Measurements from ENCODE around the gene CCDC43. TPM values are rescaled to one million over a fixed set of nuclear protein-coding genes. Genes with fewer than 3 reads are reported as not detected.

Gene CCDC43
- 44.4 and 53.2 TPM in 2 replicates for total RNA-seq

GRCh38 chr17:44689477-44690217, at the start of gene CCDC43:
Gene CCDC43, minus strand, starts transcription at chr17:44689776. Its CDS starts 23 bp downstream, at chr17:44689753.

GRCh38 chr17:44708401-44709263, 19.1 kb upstream of the CCDC43 start, which contains the start of gene DBF4B:
Gene DBF4B, plus strand, starts transcription at chr17:44708665. Its CDS starts 156 bp downstream, at chr17:44708821.

GRCh38 chr17:44655983-44656710, 33.4 kb downstream of the CCDC43 start, which contains the start of gene MEIOC:
Gene MEIOC, plus strand, starts transcription at chr17:44656468. Its CDS starts 146 bp downstream, at chr17:44656614.

Other genes with a start within 250 kb of the CCDC43 start
- gene GPATCH8, start 186.4 kb downstream of the CCDC43 start, total RNA-seq = 22.6 and 24.2 TPM in 2 replicates
- gene FZD2, start 132.3 kb downstream of the CCDC43 start, total RNA-seq = 11.2 and 31.4 TPM in 2 replicates
- 0.12 and 0.22 TPM in 2 replicates for gene MEIOC, start 33.3 kb downstream of the CCDC43 start, total RNA-seq
- 4.9 and 10.1 TPM in 2 replicates for gene DBF4B, start 18.9 kb upstream of the CCDC43 start, total RNA-seq
- 0.75 and 0.77 TPM in 2 replicates for gene ADAM11, start 69.2 kb upstream of the CCDC43 start, total RNA-seq
- 56.0 and 69.2 TPM in 2 replicates for gene GJC1, start 140.5 kb upstream of the CCDC43 start, total RNA-seq
- not detected in 2 replicates for gene HIGD1B, start 158.1 kb upstream of the CCDC43 start, total RNA-seq
- 88.9 and 207 TPM in 2 replicates for gene EFTUD2, start 209.7 kb upstream of the CCDC43 start, total RNA-seq
- gene GFAP, start 225.7 kb upstream of the CCDC43 start, total RNA-seq = 0.12 TPM in 1 of 2 replicates, not detected in the other